Mesenchymal stem cell (in vitro differentiated cells and primary cell): ENCODE data around the gene ATP6V1A.

Experiments used
- DNase-seq: peaks from one replicate; pipeline ENCODE4 v3.0.0-alpha.2; 2013
- H2AFZ ChIP-seq: one replicate; pipeline ENCODE4 v1.6.1; 2013; ENCODE audit warnings: low read depth, mild to moderate bottlenecking, control low read depth, inconsistent platforms, low read length, moderate library complexity
- H2AK5ac ChIP-seq: 2 replicates; pipeline ENCODE4 v1.6.1; 2013; ENCODE audit warnings: low read length, moderate library complexity, mild to moderate bottlenecking, inconsistent platforms; ENCODE audit not compliant: severe bottlenecking
- H2BK120ac ChIP-seq: one replicate; pipeline ENCODE4 v1.6.1; 2013; ENCODE audit warnings: low read depth, mild to moderate bottlenecking, inconsistent platforms, low read length, moderate library complexity
- H2BK12ac ChIP-seq, 2 experiments: one replicate each; pipeline ENCODE4 v1.6.1; 2013; ENCODE audit warnings: inconsistent platforms in 2 of 2, low read length in 2 of 2, mild to moderate bottlenecking in 2 of 2, moderate library complexity in 2 of 2, control low read depth in 1 of 2
- H2BK15ac ChIP-seq: one replicate; pipeline ENCODE4 v1.6.1; 2013; ENCODE audit warnings: mild to moderate bottlenecking, low read depth, inconsistent platforms; ENCODE audit not compliant: poor library complexity, severe bottlenecking
- H2BK5ac ChIP-seq: 2 replicates; pipeline ENCODE4 v1.6.1; 2013; ENCODE audit warnings: low read depth, mild to moderate bottlenecking, low read length, control low read depth, inconsistent platforms; ENCODE audit not compliant: poor library complexity, severe bottlenecking
- H3K14ac ChIP-seq, 2 experiments: one replicate each; pipeline ENCODE4 v1.6.1; 2013; ENCODE audit warnings: inconsistent platforms in 2 of 2, low read length in 2 of 2, control low read depth in 1 of 2, mild to moderate bottlenecking in 1 of 2, moderate library complexity in 1 of 2
- H3K18ac ChIP-seq, 2 experiments: one replicate each; pipeline ENCODE4 v1.6.1; 2013; ENCODE audit warnings: inconsistent platforms in 2 of 2, low read length in 2 of 2, control low read depth in 1 of 2, low read depth in 1 of 2, mild to moderate bottlenecking in 1 of 2
- H3K23ac ChIP-seq, 2 experiments: one replicate each; pipeline ENCODE4 v1.6.1; 2013; ENCODE audit warnings: inconsistent platforms in 2 of 2, low read length in 2 of 2, mild to moderate bottlenecking in 2 of 2, moderate library complexity in 2 of 2, control low read depth in 1 of 2
- H3K27ac ChIP-seq: 2 replicates; pipeline ENCODE4 v1.5.1; 2013; ENCODE audit warnings: mild to moderate bottlenecking, moderate library complexity, low read length, control low read depth, inconsistent platforms; ENCODE audit not compliant: poor library complexity, severe bottlenecking
- H3K27me3 ChIP-seq, 2 experiments: 2 replicates each; pipeline versions ENCODE4 v1.6.1 to v1.7.0; 2013; ENCODE audit warnings: low read length in 2 of 2, mild to moderate bottlenecking in 2 of 2, moderate library complexity in 2 of 2, control low read depth in 1 of 2, inconsistent platforms in 1 of 2; ENCODE audit not compliant: control insufficient read depth in 1 of 2, insufficient read depth in 1 of 2
- H3K36me3 ChIP-seq, 2 experiments: 2 replicates each; pipeline versions ENCODE4 v1.6.1 to v1.7.0; 2013; ENCODE audit warnings: low read length in 2 of 2, control low read depth in 1 of 2, inconsistent platforms in 1 of 2, low read depth in 1 of 2, mild to moderate bottlenecking in 1 of 2; ENCODE audit not compliant: insufficient read depth in 2 of 2, control insufficient read depth in 1 of 2
- H3K4ac ChIP-seq, 2 experiments: one replicate each; pipeline ENCODE4 v1.6.1; 2013; ENCODE audit warnings: inconsistent platforms in 2 of 2, low read length in 2 of 2, mild to moderate bottlenecking in 2 of 2, moderate library complexity in 2 of 2, control low read depth in 1 of 2, low read depth in 1 of 2
- H3K4me1 ChIP-seq: 2 replicates; pipeline ENCODE4 v1.6.1; 2013; ENCODE audit warnings: low read depth, low read length, control low read depth; ENCODE audit not compliant: control insufficient read depth, insufficient read depth
- H3K4me2 ChIP-seq: 2 replicates; pipeline ENCODE4 v1.6.1; 2013; ENCODE audit warnings: low read length, mild to moderate bottlenecking, inconsistent platforms; ENCODE audit not compliant: poor library complexity, severe bottlenecking
- H3K4me3 ChIP-seq, 2 experiments: 2 replicates each; pipeline versions ENCODE4 v1.5.1 to v1.7.0; 2013; ENCODE audit warnings: low read length in 2 of 2, mild to moderate bottlenecking in 2 of 2, control low read depth in 1 of 2, low read depth in 1 of 2; ENCODE audit not compliant: insufficient read depth in 1 of 2
- H3K79me1 ChIP-seq: replicated peaks from 2 replicates; pipeline ENCODE4 v1.6.1; 2013; ENCODE audit warnings: mild to moderate bottlenecking, control low read depth, low read length, inconsistent platforms; ENCODE audit not compliant: poor library complexity, severe bottlenecking
- H3K9ac ChIP-seq: 2 replicates; pipeline ENCODE4 v1.7.0; 2013; ENCODE audit warnings: mild to moderate bottlenecking, low read length, moderate library complexity
- H3K9me3 ChIP-seq: 2 replicates; pipeline ENCODE4 v1.7.0; 2013; ENCODE audit warnings: mild to moderate bottlenecking, low read length; ENCODE audit not compliant: control insufficient read depth
- H4K8ac ChIP-seq: one replicate; pipeline ENCODE4 v1.6.1; 2013; ENCODE audit warnings: inconsistent platforms, mild to moderate bottlenecking, low read length, moderate library complexity
- H4K91ac ChIP-seq: one replicate; pipeline ENCODE4 v1.6.1; 2013; ENCODE audit warnings: mild to moderate bottlenecking, low read length, inconsistent platforms
- WGBS: methylation state at CpG from one replicate; pipeline ENCODE4 v1.1.7; 2013; ENCODE audit warnings: mixed read lengths; 5-methylcytosine and 5-hydroxymethylcytosine counted together

Gene ATP6V1A

DNA sequence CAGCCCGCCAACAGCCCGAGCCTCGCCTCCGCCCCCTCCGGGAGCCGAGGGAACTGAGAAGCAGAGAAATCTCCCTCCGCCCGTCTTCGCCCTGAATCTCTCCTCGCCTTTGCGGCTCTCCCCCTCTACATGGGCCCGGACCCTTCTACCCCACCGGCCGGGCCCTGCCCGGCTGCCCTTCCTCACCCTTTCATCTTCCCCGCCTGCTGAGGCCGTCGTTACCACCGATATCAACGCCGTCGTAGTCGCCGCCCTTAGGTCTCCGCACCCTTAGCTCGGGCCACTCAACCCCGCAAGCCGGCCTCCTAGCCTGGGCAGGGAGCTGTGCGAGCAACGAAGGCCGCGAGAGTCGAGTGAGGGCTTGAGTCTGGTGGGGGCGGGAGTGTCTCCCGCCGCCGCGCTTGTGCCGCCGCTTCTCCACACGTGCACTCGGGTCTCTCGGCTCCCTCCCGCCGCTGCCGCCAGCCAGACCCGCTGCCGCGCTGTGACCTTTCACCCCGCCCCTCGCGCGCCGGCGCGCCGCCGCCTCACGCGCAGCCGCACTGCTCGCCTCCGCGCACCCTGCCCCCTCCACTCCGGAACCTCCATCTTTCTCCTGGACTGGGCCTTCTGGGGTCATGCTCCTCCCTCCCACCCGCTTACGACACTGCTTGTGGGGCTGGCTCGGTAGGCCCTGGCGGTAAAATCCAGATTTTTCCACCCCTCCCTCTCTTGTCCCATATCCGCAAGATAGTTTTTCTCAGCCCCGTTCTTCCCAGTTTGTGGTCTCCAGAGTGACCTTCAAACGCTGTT is 883 bp upstream of the ATP6V1A start, which contains the start of gene NAA50:
Gene NAA50, minus strand, starts transcription at position 494 of the 792 bp plus-strand sequence. Its CDS starts 300 bp downstream, at position 194.
- H4K8ac ChIP-seq = peak within 1 kb of the TSS; percentile 94
- peak within 1 kb of the TSS; percentile 97 for H3K18ac ChIP-seq
- DNase-seq = peak; percentile 96
- H3K4me1 ChIP-seq = peaks cover 6% of the 10 kb centered on the region
- no peaks in the 10 kb centered on the region for H3K9me3 ChIP-seq
- peak within 1 kb of the TSS in 1 of 2 experiments; percentile 96 for H3K14ac ChIP-seq
- no peaks in the 10 kb centered on the region for H3K27me3 ChIP-seq
- peaks cover 0 to 3% of the 10 kb centered on the region in 2 experiments for H3K36me3 ChIP-seq
- peak within 1 kb of the TSS; percentile 54 to 93 for H2BK12ac ChIP-seq
- peak within 1 kb of the TSS; percentile 77 for H2BK120ac ChIP-seq
- H3K27ac ChIP-seq = peak within 1 kb of the TSS; percentile 99
- H4K91ac ChIP-seq = peak within 1 kb of the TSS; percentile 94
- H2AFZ ChIP-seq = peak within 1 kb of the TSS; percentile 95
- H2AK5ac ChIP-seq = peak within 1 kb of the TSS; percentile 41
- WGBS = under 1% methylated on average over 70 of the region's 72 CpGs
- peaks cover 2% of the 10 kb centered on the region for H3K79me1 ChIP-seq
- H2BK5ac ChIP-seq = peak within 1 kb of the TSS; percentile 90
- H2BK15ac ChIP-seq = peak within 1 kb of the TSS; percentile 12
- peak within 1 kb of the TSS; percentile 81 for H3K4me2 ChIP-seq
- H3K4ac ChIP-seq = peak within 1 kb of the TSS; percentile 70 to 98
- H3K23ac ChIP-seq = peak within 1 kb of the TSS; percentile 45 to 96
- peak within 1 kb of the TSS; percentile 89 to 95 for H3K4me3 ChIP-seq
- peak within 1 kb of the TSS; percentile 98 for H3K9ac ChIP-seq

DNA sequence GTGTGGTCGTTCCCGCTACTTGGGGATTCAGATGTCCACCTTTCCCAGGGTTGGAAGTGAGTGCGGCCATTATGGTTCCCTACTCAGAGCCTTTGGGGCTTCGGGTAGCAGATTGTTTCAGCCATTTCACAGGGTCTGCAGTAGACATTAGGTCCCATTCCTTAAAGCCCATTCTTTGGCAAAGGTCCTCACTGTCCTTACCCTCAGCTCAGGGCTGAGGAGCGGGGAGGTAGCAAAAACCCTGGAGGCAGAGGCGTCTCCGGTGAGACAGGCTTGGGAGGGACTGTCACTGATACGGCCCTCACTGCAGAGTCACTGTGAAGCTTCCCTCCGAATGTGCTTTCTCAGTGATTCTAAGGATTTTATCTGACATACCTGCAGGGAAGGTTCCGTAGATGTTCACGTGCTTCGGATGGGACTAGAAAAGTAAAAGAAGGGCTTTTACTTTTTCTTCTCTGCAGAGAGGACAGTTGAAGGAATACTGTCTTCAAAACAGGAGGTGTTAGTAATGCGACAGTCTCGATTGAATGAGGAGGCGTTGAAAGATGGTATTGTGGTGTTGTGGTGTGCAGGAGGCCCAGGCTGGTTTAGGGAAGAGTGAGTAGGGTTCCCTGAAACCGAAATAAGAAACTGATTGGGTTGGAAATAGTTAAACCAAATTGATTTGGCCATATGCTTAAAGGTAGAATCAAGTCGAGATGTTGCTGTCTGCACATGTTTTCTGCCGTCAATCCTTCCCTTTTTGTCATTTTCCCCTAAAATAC is 630 bp downstream of the ATP6V1A start:
- Histone ChIP-seq H2AK5ac (no peak overlapping the region), H3K4me3 (peak overlapping the region; percentile 89 to 95), H2AFZ (peak overlapping the region; percentile 95), H3K79me1 (peaks cover 2% of the 10 kb centered on the region), H4K91ac (peak overlapping the region; percentile 14), H2BK15ac (no peak overlapping the region), H3K4ac (peak overlapping the region in 1 of 2 experiments; percentile 75), H2BK12ac (peak overlapping the region in 1 of 2 experiments; percentile 37), H2BK120ac (peak overlapping the region; percentile 2), H3K14ac (peak overlapping the region in 1 of 2 experiments; percentile 96), H3K4me2 (peak overlapping the region; percentile 74), H3K4me1 (peaks cover 3% of the 10 kb centered on the region), H3K9ac (peak overlapping the region; percentile 98), H3K9me3 (no peaks in the 10 kb centered on the region), H3K18ac (peak overlapping the region; percentile 68 to 93), H3K36me3 (no peaks in the 10 kb centered on the region), H3K23ac (peak overlapping the region in 1 of 2 experiments; percentile 54), H3K27me3 (no peaks in the 10 kb centered on the region), H2BK5ac (no peak overlapping the region), H3K27ac (peak overlapping the region; percentile 17), H4K8ac (peak overlapping the region; percentile 16)
- under 1% methylated on average over 15 of the region's 18 CpGs for WGBS
- DNase-seq = peak; percentile 47

- Histone ChIP-seq H3K4ac (no peak overlapping the region), H2AK5ac (no peak overlapping the region), H3K9ac (peak overlapping the region; percentile 98), H3K9me3 (no peaks in the 10 kb centered on the region), H3K18ac (no peak overlapping the region), H2BK5ac (no peak overlapping the region), H3K27me3 (no peaks in the 10 kb centered on the region), H4K91ac (no peak overlapping the region), H3K4me3 (no peak overlapping the region), H3K4me2 (no peak overlapping the region), H2BK12ac (no peak overlapping the region), H2AFZ (no peak overlapping the region), H3K36me3 (no peaks in the 10 kb centered on the region), H3K79me1 (peaks cover 12% of the 10 kb centered on the region), H3K23ac (no peak overlapping the region), H2BK120ac (no peak overlapping the region), H3K4me1 (no peaks in the 10 kb centered on the region), H3K27ac (no peak overlapping the region), H2BK15ac (no peak overlapping the region), H4K8ac (no peak overlapping the region), H3K14ac (no peak overlapping the region)
- no peak for DNase-seq
These were observed 4.3 kb downstream of the ATP6V1A start for GRCh38 chr3:113751141-113751540.
